HG03159 (cell line): Measurements from ENCODE around the gene ETFA.

Source experiments
- ATAC-seq: cut with Tn5 transposase; IDR thresholded peaks from one replicate; pipeline ENCODE4 v1.9.1; 2021; ENCODE audit warnings: mild to moderate bottlenecking, moderate library complexity; ENCODE audit not compliant: unreplicated experiment

ETFA gene

DNA sequence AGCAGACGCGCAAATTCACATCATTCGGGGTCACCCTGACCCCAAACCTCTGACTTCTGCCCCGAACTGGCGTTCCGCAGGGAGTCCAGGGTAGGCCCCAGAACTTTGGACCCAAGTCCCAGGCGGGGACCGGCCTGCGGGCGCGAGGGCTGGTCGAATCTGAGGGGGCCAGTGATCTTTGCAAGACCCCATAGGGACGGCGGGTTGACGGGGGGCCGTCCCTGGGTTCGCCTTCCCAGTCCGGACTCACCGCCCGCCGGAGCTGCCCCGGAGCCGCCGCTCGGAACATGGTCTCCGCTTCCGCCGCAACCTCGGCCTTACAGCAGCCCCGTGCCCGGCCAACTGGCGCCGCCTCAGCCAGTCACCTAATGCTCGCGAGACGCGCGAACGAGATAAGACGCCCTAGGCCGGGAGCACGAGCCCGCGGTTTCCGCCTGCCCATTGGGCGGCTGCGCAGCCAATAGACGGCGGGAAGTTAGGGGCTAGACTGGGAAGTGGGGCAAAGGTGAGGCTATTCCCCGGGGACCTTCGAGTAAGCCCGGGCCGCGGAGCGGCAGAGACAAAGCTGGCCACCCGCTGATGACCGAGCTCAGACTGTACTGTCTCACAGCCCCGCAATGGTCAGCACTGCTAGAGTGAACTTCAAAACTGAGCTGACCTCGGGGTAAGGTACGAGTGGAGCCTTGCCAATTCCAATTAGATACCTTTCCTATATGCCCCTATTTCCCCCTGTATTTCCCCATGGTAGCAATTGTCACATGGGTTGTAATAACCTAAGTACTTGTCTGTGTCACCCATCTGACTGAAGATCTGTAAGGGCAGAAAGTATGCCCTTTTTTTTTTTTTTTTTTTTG is at the start of gene ETFA:
TSS of gene ETFA (minus strand) at position 370 of the 854 bp plus-strand sequence. CDS start at position 289, 81 bp downstream.
- ATAC-seq: peak; percentile 98

DNA sequence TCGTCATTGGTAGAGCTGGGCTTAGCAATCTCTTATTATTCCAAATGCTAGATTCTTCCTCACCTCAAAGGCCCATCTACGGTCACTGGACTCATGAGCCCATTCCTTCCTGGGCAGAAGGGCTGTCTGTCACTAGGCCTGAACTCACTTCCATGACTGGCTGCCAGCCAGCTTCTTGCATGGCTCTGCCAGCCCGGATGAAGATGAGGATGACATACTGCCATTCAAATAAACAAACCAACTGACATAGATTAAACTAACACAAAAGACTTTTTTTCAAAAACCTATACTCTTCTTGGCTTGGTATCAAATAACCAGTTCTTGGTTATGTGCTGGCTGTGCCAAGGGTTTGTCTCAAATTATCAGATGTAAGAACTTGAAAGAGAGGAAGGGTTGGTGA is 49.1 kb upstream of the ETFA start:
- no peak for ATAC-seq

DNA sequence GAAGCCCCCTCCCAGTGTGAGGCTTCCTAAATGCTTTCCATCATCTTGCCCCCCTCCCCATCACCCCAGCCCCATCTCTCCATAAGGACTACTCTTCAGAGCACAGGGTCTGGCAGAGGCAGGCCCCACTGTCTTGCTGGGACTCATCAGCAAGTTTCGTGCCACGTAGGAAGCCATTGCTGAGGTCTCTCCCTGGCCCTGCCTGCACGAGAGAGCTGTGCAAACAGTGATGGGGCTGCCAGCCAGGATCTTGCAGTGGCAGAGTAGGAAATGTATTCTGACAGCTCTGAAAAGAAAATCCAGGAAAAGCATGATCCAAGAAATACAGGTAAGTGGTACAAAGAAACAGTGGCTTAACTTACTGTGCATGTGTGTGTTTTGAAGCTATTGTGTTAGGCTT is 47.9 kb upstream of the ETFA start:
- ATAC-seq: no peak

DNA sequence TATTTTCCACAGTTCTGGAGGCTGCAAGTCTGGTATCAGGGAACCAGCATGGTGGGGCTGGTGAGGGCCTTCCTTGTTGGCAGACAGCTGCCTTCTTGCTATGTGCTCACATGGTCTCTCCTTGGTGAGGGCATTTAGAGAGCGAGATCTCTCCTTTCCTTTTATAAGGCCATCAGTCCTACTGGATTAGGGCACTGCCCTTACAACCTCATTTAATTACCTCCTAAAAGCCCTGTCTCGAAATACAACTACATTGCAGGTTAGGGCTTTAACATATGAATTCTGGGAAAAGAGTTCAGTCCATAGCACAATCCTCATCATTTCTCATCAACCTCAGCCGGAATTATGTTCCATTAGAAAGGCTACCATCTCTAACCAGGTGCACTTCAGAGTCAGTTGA is 47.2 kb upstream of the ETFA start:
- no peak for ATAC-seq

GRCh38 chr15:76354823-76355440 is 43.7 kb upstream of the ETFA start:
- ATAC-seq: no peak

DNA sequence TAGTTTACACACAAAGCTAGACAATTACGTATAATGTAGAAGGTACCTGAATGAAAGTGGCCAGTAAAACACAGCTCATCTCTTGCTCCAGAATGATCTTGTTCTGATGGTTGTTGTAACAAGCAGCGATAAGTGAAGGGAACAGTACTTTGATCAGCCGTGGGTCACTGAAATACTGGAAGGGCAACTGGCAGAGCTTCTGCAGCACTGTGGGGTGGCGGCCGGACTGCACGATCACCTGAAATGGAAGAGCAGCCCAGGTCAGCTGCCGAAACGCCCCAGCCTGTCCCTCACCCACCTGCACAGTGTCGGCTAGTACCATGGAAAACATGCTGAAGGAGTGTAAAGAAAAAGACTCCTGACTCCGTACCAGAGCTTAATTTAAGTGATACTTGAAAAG is 42.6 kb upstream of the ETFA start:
- no peak for ATAC-seq

GRCh38 chr15:76353023-76353577 is 41.8 kb upstream of the ETFA start:
- ATAC-seq: no peak

DNA sequence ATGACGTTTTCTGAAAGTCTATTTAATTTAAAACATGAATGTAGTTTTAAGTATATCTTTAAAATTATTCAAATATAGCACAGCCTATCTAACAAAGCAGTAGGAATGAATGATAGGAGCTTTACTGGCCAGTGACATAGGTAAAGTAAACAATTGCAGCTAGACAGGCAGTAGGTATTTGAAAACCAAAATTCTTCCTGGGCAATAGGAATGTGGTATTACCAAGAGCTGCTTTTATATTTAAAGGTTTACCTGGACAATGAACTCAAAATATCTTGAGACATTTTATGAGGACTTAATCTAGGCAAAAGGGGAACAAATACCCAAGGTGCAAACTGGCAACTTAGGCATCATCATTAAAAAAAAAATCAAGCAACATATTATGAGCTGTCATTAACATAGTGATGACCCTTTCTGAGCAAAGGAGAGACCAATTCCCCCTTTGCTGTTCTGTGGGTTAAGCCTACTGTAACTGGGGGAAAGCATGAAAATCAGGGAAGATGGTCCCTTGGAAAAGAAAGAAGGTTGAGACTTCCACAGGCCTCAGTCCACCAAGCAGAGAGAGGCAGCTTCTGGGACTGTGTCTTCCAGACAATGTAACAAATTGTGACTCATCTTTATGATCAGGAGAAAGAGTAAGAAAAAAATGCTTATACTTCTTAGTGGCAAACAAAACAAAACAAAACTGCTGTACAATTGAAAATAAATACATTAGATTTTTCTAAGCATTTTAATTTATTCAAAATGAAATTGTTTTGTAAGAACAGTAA is 38.2 kb upstream of the ETFA start:
- no peak for ATAC-seq

- no peak for ATAC-seq
Measured at GRCh38 chr15:76347482-76348055, 36.3 kb upstream of the ETFA start.

DNA sequence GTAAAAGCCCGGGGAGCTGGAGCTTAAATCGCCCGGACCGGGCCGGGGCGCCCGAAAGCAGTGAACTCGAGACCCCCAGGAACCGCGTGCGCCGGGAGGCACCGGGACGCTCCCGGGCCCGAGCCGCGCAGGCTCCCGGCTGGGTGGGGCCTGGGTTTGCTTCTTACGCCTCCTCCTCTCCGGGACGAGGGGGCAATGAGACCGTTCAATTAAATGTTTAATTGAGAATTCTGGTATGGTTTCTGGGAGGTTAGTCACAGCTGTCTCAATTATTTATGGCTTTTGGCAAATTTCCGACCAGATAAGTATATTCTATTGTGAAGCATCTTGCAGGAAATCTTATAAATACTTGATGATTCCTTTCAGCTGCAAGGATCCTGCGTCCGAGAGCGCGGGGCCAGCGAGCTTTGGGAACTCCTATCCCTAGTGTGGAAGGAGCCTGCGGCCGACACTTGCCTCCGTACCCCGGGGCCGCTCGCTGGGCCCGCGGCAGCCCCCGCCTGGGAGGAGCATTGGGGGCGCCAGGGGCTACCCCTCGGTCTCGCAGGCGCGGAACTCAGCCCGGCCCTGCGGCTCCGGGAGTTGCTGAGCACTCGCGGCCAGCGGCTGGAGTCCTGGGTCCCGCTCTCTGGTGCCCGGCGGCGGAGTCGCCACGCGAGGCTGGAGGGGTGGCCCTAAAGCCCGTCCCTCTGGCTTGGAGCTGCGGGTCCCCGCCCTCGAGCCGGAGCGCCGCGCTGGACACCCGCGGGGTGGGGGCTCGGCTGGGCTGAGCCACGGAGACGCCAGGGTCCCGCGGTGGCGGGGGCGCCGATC is 35.6 kb upstream of the ETFA start:
- no peak for ATAC-seq

DNA sequence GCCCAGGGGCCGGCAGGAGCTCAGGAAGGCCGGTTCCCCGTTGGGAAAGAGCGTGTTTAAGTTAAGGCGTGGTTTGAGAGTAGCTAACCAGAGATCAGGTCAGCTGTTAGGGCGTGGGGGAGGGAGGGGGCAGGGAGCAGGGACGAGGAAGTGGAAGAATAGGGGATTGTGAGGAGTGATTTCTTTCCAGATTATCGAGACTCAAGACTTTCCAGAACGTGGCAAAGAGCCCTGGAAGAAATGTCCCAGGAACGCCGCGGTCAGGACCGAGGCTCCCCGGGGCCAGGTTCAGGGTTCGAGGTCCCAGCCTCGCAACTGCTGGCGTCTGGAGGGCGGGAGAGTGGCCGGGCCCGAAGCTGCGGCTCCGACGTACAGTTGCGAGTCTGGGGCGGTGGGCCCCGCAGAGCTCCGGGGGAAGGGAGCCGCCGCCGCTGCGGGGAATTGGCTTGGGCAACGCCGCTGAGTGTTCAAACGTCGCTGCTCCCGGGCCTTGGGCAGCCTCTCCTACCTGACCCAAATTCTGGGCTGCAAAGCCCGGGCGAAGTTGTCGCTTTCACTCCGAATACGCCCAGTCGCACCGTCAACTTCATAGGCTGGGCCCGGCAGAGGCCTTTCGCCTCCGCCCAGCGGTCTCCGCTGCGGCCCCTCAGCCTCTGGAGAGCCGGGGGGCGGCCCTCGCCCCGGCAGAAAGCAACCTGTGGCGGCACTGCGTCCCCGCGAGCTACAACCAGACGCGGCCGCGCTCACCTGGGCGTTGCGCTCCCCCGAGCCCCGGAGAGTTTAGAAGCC is 34.8 kb upstream of the ETFA start:
- no peak for ATAC-seq

GRCh38 chr15:76345583-76345879 is 34.3 kb upstream of the ETFA start:
- no peak for ATAC-seq

DNA sequence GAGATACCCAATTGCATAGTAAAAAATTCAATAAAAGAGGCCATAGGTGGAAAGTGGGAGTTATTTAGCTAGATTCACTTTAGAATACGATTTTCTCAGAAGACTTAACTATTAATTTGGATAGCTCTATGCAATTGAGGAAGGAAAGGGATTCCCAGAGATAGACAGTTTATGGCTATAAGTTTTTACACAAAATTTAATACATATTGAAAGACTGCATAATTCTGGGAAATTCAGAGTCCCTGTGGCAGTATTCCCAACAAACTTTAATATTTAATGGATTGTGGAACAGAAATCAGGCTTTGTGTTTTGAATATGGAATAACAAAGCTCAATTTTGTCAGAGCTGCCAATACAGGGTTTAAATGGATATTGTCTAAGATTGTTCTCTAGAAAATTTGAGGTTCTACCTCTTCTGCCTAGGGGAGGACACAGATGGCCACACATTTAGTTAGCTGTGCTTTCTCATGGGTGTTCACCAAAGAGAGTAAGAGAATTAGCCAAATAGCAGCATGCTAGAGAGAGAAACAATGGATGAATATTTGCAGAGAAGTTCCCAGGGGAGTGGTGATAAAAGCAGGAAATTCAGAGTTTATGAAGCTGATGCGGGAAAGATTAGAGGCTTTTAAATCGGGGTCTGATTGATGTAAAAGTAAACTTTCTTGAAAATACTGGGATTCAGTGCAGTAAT is 33.8 kb upstream of the ETFA start:
- no peak for ATAC-seq

- ATAC-seq: no peak
Measured at GRCh38 chr15:76343313-76343996, 32.2 kb upstream of the ETFA start.

DNA sequence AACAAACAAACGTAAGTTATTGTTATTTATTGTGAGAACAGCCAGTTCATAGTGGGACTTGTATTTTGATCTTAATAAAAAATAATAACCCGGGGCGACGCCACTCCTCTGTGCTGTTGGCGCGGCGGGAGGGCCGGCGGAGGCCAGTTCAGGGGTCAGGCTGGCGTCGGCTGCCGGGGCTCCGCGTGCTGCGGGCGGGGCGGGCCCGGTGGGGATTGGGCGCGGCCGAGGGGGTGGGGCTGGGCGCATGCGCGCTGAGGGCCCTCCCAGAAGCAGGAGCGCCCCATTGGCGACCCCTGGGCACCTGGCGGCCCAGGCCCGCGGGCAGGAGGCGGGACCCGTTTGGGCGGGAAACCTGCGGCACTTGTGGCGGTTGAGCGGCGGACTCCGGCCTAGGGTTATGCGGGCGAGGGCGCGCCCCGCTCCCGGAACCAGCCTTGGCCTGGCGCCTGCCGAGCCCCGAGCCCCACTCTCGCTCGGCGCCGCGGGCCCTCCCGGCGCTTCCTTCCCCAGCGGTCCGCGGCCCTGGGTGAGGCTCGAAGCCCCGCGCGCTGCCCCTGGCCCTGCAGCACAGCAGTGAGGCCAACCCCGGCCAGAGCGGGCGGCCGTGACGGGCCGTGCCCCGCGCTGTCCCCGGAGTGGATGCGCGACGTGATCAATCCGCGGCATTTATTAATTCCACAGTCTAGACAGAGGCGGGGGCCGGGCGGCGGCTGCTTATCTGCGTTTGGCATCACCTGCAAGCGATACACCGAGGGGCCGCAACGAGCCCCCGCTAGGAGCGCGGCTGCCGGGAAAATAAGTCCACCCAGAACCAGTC is 31.3 kb upstream of the ETFA start:
- no peak for ATAC-seq

DNA sequence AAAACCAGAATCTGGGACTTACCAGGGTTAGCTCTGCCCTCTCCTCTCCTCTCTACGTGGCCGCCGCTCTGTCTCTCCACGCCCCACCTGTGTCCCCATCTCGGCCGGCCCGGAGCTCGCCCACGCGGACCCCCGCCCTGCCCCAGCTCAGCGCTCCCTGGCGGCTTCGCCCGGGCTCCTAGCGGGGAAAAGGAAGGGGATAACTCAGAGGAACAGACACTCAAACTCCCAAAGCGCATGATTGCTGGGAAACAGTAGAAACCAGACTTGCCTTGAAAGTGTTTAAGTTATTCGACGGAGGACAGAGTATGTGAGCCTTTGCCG is 30.8 kb upstream of the ETFA start:
- ATAC-seq: no peak

DNA sequence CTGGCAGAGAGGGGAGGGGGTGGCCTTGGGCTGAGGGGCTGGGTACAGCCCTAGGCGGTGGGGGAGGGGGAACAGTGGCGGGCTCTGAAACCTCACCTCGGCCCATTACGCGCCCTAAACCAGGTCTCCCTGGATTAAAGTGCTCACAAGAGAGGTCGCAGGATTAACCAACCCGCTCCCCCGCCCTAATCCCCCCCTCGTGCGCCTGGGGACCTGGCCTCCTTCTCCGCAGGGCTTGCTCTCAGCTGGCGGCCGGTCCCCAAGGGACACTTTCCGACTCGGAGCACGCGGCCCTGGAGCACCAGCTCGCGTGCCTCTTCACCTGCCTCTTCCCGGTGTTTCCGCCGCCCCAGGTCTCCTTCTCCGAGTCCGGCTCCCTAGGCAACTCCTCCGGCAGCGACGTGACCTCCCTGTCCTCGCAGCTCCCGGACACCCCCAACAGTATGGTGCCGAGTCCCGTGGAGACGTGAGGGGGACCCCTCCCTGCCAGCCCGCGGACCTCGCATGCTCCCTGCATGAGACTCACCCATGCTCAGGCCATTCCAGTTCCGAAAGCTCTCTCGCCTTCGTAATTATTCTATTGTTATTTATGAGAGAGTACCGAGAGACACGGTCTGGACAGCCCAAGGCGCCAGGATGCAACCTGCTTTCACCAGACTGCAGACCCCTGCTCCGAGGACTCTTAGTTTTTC is 30.2 kb upstream of the ETFA start:
- no peak for ATAC-seq
